ENCODE measurements around the gene IL6R. TPM values are rescaled to one million over a fixed set of nuclear protein-coding genes. Genes with fewer than 3 reads are reported as not detected.

The IL6R gene
- total and polyA plus RNA-seq, 4 donors: 18.8 to 67.6 (median 35.3) TPM

- H3K9ac ChIP-seq (ENCODE audit: low read depth in 1 of 2, low read length in 2 of 2): no peak overlapping the region
- no peaks in the 10 kb centered on the region for H3K36me3 ChIP-seq (ENCODE audit: control insufficient read depth in 4 of 4, insufficient read depth in 3 of 4, low read depth in 1 of 4, low read length in 3 of 4)
- H3K27me3 ChIP-seq (ENCODE audit: control insufficient read depth in 4 of 4, insufficient read depth in 4 of 4, low read length in 3 of 4): no peaks in the 10 kb centered on the region
- no peak overlapping the region for H3K4me3 ChIP-seq (ENCODE audit: low read depth in 1 of 3, low read length in 3 of 3)
- 59% methylated on average over 8 of the region's 8 CpGs for WGBS
- peaks cover 0 to 19% (median 11%) of the 10 kb centered on the region in 4 donors for H3K4me1 ChIP-seq (ENCODE audit: control insufficient read depth in 4 of 4, insufficient read depth in 4 of 4, low read length in 3 of 4)
- H3K27ac ChIP-seq (ENCODE audit: low read depth in 1 of 2, low read length in 2 of 2): no peak overlapping the region
- TF ChIP-seq HNF4G (IDR thresholded peaks at IDR 0.05) (no peak), RXRA (IDR thresholded peaks at IDR 0.05) (no peak), NR2F2 (IDR thresholded peaks at IDR 0.05) (peak; percentile 87), RAD21 (IDR thresholded peaks at IDR 0.05) (peak in 1 of 2 donors; percentile 9), HNF4A (conservative IDR thresholded peaks at IDR 0.05) (no peak), YY1 (IDR thresholded peaks at IDR 0.05) (peak; percentile 27), EGR1 (IDR thresholded peaks at IDR 0.05; ENCODE audit: low read depth in 2 of 2) (peak in 1 of 2 donors; percentile 35)
- TF ChIP-seq, protein P1, sequence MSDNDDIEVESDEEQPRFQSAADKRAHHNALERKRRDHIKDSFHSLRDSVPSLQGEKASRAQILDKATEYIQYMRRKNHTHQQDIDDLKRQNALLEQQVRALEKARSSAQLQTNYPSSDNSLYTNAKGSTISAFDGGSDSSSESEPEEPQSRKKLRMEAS (IDR thresholded peaks at IDR 0.05): peak; percentile 79
- TF ChIP-seq, protein P2, sequence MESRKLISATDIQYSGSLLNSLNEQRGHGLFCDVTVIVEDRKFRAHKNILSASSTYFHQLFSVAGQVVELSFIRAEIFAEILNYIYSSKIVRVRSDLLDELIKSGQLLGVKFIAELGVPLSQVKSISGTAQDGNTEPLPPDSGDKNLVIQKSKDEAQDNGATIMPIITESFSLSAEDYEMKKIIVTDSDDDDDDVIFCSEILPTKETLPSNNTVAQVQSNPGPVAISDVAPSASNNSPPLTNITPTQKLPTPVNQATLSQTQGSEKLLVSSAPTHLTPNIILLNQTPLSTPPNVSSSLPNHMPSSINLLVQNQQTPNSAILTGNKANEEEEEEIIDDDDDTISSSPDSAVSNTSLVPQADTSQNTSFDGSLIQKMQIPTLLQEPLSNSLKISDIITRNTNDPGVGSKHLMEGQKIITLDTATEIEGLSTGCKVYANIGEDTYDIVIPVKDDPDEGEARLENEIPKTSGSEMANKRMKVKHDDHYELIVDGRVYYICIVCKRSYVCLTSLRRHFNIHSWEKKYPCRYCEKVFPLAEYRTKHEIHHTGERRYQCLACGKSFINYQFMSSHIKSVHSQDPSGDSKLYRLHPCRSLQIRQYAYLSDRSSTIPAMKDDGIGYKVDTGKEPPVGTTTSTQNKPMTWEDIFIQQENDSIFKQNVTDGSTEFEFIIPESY (IDR thresholded peaks at IDR 0.05): no peak
- no peaks in the 10 kb centered on the region for H3K9me3 ChIP-seq (ENCODE audit: control insufficient read depth in 4 of 4, low read length in 3 of 4)
- no peak for DNase-seq (ENCODE audit: low spot score)
Observed at GRCh38 chr1:154493276-154493675, 88.1 kb downstream of the IL6R start.

DNA sequence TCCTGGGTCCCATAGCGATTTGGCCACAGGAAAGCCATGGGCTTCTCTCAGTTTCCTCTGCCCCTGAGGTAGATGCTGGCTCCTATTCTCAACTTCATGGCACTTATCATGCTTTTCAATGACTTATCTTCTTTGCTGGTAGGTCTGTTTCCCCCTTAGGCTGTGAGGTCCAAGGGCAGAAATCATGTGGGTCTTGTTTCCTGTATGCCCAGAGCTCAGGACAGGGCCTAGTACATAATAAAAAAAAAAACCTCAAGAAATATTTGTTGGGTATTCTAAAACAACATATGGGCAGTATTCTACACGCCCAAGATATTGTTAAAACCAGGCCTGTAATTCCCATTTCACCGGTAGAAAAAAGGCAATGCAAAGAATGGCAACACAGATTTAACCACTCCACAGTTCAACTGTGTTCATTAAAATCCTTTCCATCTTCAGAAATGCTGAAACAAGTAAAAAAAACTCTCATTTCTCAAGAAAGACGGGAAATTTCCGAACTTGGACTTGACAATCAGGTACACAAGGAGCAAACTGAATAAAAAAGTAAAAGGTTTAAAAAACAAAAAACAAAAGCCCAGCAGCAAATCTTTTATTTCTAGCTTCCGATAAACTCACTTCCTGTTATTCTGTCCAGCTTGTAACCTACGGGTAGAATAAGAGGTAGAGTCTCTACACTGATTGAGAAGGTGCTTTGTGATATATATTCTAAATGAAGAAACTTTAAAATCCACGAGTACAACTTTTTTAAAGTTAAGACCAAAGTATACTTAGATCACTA, 90.5 kb downstream of the IL6R start:
- Histone ChIP-seq H3K36me3 (ENCODE audit: control insufficient read depth in 4 of 4, insufficient read depth in 3 of 4, low read depth in 1 of 4, low read length in 3 of 4) (peaks cover 0 to 2% (median 0%) of the 10 kb centered on the region in 4 donors), H3K9ac (ENCODE audit: low read depth in 1 of 2, low read length in 2 of 2) (no peak overlapping the region), H3K27me3 (ENCODE audit: control insufficient read depth in 4 of 4, insufficient read depth in 4 of 4, low read length in 3 of 4) (no peaks in the 10 kb centered on the region), H3K27ac (ENCODE audit: low read depth in 1 of 2, low read length in 2 of 2) (peak overlapping the region in 1 of 2 donors; percentile 31), H3K4me1 (ENCODE audit: control insufficient read depth in 4 of 4, insufficient read depth in 4 of 4, low read length in 3 of 4) (peaks cover 0 to 17% (median 11%) of the 10 kb centered on the region in 4 donors), H3K4me3 (ENCODE audit: low read depth in 1 of 3, low read length in 3 of 3) (no peak overlapping the region), H3K9me3 (ENCODE audit: control insufficient read depth in 4 of 4, low read length in 3 of 4) (no peaks in the 10 kb centered on the region)
- WGBS: 77% methylated on average over 8 of the region's 8 CpGs
- TF ChIP-seq TAF1 (conservative IDR thresholded peaks at IDR 0.05) (no peak), NR2F2 (IDR thresholded peaks at IDR 0.05) (peak; percentile 68)
- no peak for DNase-seq (ENCODE audit: low spot score)

DNA sequence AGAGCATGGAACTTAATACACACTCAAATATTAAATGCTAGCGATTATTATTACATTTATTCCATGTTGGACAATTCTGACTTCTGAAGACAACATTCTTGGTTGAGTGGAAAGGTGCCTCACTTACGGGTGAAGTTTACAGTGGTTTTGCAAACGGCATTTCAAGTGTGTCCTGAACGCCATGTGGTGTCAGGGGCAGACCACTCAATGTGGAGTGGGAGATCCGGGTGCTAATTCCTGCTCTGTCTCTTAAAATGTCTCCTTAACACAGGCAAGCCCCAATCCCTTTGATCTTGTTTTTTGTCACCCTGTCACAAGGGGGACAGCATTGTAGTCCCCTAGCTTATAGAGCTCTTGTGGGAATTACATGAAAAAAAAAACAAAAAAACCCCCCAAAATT, 91.2 kb downstream of the IL6R start:
- 59% methylated on average over 5 of the region's 5 CpGs for WGBS
- DNase-seq (ENCODE audit: low spot score): no peak
- Histone ChIP-seq H3K36me3 (ENCODE audit: control insufficient read depth in 4 of 4, insufficient read depth in 3 of 4, low read depth in 1 of 4, low read length in 3 of 4) (peaks cover 0 to 2% (median 0%) of the 10 kb centered on the region in 4 donors), H3K27me3 (ENCODE audit: control insufficient read depth in 4 of 4, insufficient read depth in 4 of 4, low read length in 3 of 4) (no peaks in the 10 kb centered on the region), H3K27ac (ENCODE audit: low read depth in 1 of 2, low read length in 2 of 2) (peak overlapping the region; percentile 57 to 64), H3K4me1 (ENCODE audit: control insufficient read depth in 4 of 4, insufficient read depth in 4 of 4, low read length in 3 of 4) (peaks cover under 1 to 22% (median 14%) of the 10 kb centered on the region in 4 donors), H3K9me3 (ENCODE audit: control insufficient read depth in 4 of 4, low read length in 3 of 4) (no peaks in the 10 kb centered on the region), H3K4me3 (ENCODE audit: low read depth in 1 of 3, low read length in 3 of 3) (no peak overlapping the region), H3K9ac (ENCODE audit: low read depth in 1 of 2, low read length in 2 of 2) (peak overlapping the region in 1 of 2 donors; percentile 55)
- TF ChIP-seq, protein P3, sequence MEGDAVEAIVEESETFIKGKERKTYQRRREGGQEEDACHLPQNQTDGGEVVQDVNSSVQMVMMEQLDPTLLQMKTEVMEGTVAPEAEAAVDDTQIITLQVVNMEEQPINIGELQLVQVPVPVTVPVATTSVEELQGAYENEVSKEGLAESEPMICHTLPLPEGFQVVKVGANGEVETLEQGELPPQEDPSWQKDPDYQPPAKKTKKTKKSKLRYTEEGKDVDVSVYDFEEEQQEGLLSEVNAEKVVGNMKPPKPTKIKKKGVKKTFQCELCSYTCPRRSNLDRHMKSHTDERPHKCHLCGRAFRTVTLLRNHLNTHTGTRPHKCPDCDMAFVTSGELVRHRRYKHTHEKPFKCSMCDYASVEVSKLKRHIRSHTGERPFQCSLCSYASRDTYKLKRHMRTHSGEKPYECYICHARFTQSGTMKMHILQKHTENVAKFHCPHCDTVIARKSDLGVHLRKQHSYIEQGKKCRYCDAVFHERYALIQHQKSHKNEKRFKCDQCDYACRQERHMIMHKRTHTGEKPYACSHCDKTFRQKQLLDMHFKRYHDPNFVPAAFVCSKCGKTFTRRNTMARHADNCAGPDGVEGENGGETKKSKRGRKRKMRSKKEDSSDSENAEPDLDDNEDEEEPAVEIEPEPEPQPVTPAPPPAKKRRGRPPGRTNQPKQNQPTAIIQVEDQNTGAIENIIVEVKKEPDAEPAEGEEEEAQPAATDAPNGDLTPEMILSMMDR (IDR thresholded peaks at IDR 0.05; ENCODE audit: low read depth, low read length, missing input control): no peak
- TF ChIP-seq EGR1 (IDR thresholded peaks at IDR 0.05; ENCODE audit: low read depth in 2 of 2) (no peak), HNF4G (IDR thresholded peaks at IDR 0.05) (no peak), ATF3 (IDR thresholded peaks at IDR 0.05) (no peak), REST (IDR thresholded peaks at IDR 0.05) (no peak), FOXA2 (IDR thresholded peaks at IDR 0.05) (no peak)

Data from liver (tissue), 9 donors.